ENCODE data around the gene ZMYND19.
A peak's percentile ranks its signal among the peaks of the same experiment; 100 is the strongest.

Gene ZMYND19

GRCh38 chr9:137581361-137582285 lies 8.7 kb downstream of the ZMYND19 start:
- TF ChIP-seq, protein P1, sequence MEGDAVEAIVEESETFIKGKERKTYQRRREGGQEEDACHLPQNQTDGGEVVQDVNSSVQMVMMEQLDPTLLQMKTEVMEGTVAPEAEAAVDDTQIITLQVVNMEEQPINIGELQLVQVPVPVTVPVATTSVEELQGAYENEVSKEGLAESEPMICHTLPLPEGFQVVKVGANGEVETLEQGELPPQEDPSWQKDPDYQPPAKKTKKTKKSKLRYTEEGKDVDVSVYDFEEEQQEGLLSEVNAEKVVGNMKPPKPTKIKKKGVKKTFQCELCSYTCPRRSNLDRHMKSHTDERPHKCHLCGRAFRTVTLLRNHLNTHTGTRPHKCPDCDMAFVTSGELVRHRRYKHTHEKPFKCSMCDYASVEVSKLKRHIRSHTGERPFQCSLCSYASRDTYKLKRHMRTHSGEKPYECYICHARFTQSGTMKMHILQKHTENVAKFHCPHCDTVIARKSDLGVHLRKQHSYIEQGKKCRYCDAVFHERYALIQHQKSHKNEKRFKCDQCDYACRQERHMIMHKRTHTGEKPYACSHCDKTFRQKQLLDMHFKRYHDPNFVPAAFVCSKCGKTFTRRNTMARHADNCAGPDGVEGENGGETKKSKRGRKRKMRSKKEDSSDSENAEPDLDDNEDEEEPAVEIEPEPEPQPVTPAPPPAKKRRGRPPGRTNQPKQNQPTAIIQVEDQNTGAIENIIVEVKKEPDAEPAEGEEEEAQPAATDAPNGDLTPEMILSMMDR (IDR thresholded peaks at IDR 0.05) = no peak

- TF ChIP-seq, protein P1 (IDR thresholded peaks at IDR 0.05) = no peak
These were observed 9.4 kb downstream of the ZMYND19 start for GRCh38 chr9:137580954-137581322.

DNA sequence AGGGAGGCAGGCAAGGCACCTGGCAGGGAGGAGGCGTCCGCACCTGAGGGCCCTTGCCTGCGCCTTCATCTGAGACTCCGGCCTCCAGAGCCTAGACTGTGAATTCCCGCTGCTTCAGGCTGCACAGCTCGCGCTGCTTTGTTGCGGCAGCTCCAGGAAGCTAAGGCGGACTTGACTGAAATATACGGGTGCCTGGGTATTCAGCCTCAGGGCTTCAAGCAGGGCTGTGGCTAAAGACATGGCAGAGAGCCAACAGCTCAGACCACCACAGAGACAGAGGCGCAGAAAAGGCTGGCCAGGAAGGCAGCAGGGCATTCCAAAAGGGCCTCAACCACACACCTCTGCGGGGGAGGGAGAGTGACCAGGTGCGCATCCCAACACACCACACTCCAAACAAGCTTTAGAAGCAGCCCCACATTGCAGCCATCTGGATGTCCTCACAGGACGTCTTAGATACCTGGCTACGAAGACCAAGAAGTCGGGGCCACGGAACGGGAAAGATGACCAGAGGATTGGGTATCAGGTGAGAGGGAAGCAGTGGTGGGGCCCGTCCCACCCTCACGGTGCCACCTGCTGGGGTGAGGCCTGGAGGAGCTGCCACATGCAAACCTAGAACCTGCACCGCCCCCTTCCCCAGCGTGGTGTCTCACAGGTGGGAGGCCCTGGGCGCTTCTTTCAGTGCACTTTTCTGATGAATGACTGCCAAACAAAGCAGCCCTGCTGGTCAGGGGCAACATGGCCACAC lies 9.9 kb downstream of the ZMYND19 start:
- TF ChIP-seq, protein P1 (IDR thresholded peaks at IDR 0.05) = no peak

GRCh38 chr9:137579259-137579604 lies 11.1 kb downstream of the ZMYND19 start:
- TF ChIP-seq, protein P1 (IDR thresholded peaks at IDR 0.05) = no peak

DNA sequence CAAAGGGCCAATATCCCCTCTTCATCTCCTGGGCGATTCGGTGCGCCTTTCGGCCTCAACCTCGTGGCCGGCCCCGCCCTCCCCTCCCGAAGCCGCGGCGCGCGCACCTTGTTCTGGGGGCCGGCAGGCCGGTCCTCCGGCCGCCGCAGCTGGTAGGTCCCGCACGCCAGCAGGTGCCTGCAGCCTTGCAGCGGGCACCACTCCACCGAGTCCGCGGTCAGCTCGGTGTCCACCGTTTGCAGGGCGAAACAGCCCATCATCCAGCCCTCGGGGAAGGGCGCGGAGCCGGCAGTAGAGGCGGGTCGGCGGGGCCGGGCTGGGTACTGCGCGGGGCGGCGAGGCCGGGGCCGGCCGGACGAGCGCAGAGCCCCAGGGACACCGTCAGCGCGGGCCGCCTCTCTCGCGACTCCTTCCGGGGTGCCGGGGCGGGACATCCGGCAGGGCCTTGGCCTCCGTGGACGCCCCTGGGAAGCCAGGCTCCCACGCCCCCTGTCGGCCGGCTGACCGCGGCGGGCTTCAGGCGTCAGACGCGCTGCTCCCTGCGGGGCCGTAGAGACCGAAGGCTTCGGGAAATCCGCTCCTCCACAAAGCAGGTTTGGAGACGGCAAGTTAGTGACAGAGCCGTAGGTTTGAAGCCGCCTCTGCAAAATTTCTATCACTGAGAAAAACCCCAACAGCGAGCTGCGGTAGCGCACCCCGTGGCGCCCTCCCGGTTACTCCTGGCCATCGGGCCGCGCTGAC lies 11.6 kb downstream of the ZMYND19 start, which contains the start of gene DPH7:
Gene DPH7 (minus strand): TSS at position 408 of the 741 bp plus-strand sequence. CDS start 148 bp downstream, at position 260.
- TF ChIP-seq, protein P1 (IDR thresholded peaks at IDR 0.05) = peak; percentile 98

- TF ChIP-seq, protein P1 (IDR thresholded peaks at IDR 0.05) = no peak
These were observed 14.4 kb downstream of the ZMYND19 start for GRCh38 chr9:137575716-137576411.

DNA sequence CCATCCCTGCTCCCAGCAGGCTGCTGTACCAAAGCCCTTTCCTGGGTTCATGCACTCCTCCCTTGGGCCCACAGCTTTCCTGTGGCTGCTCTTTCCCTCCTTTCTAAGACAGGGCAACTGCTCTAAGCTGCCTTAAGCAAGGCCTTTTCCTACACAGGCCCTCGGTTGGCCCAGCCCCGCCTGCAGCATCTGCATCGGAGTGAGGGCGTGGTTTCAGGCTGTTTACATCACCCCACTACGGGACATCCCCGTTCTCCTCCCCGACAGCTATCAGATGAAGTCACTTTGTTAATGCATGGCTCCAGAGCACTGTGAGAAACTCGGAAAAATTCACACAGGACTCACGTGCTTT lies 15.0 kb downstream of the ZMYND19 start:
- TF ChIP-seq, protein P1 (IDR thresholded peaks at IDR 0.05) = no peak
